ENCODE results near the gene FAM83E. TPM values are rescaled to one million over a fixed set of nuclear protein-coding genes. Genes with fewer than 3 reads are reported as not detected.
A peak's percentile ranks its signal among the peaks of the same experiment; 100 is the strongest.
"Not testable (repeated sequence)": the region's sequence is repeated elsewhere in the genome, so short reads cannot be mapped to it uniquely, and the experiment has no call there.

Gene FAM83E
- total RNA-seq, result not detected
- long read RNA-seq, result 0 reads

- intact Hi-C loops (cut with DNase I), result no loop called here
- no peak for ATAC-seq
Measured at GRCh38 chr19:48614436-48615230, at the start of gene FAM83E. TSS of gene FAM83E (minus strand) at chr19:48615076. CDS start at chr19:48613372, 1,704 bp downstream.

DNA sequence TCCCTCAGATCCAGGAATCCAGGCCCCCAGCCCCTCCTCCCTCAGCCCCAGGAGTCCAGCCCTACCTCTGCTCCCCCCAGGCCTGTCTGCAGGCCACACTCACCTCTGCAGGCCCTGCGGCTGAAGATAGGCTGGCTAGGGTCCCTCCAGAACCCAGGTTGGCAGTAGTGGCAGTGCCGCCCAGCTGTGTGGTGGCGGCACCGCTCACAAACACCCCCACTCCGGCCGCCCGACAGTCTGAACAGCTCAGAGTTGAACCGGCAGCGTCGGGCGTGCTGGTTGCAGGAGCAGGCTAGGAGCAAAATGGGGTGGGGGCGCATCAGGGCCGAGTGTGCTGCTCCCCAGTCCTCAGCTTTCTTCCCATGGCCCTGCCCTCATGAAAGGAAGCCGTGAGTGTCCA lies 49.6 kb upstream of the FAM83E start:
- intact Hi-C loops (cut with DNase I), result no loop called here
- no peak for DNase-seq (ENCODE audit: missing footprints)
- ATAC-seq, result no peak

More at GRCh38 chr19:48614436-48615230, at the start of gene FAM83E:
- DNase-seq (ENCODE audit: missing footprints), result no peak

GRCh38 chr19:48663667-48664066 lies 48.8 kb upstream of the FAM83E start:
- ATAC-seq, result no peak
- intact Hi-C loops (cut with DNase I), result no loop called here

DNA sequence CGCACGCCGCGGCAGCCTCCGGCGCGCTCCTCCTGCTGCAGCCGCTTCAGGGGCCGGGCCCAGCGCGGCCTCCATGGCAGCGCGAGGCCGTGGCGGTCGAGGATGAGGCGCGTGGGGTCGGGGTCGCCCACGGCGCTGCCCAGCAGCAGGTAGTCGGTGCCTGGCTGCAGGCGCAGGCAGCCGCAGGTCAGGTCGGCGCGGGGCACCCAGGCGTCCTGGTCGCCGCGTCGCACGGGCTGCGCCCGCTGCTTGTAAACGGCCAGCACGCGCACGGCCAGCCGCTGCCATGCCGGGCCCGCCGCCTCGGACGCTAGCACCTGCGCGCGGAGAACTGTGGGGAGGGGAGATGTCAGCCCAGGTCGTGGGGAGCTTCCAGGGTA lies 46.8 kb upstream of the FAM83E start:
- intact Hi-C loops (cut with DNase I), result no loop called here
- DNase-seq (ENCODE audit: missing footprints) (no peak), ATAC-seq (no peak)

More at GRCh38 chr19:48663667-48664066, 48.8 kb upstream of the FAM83E start:
- DNase-seq (ENCODE audit: missing footprints), result no peak

DNA sequence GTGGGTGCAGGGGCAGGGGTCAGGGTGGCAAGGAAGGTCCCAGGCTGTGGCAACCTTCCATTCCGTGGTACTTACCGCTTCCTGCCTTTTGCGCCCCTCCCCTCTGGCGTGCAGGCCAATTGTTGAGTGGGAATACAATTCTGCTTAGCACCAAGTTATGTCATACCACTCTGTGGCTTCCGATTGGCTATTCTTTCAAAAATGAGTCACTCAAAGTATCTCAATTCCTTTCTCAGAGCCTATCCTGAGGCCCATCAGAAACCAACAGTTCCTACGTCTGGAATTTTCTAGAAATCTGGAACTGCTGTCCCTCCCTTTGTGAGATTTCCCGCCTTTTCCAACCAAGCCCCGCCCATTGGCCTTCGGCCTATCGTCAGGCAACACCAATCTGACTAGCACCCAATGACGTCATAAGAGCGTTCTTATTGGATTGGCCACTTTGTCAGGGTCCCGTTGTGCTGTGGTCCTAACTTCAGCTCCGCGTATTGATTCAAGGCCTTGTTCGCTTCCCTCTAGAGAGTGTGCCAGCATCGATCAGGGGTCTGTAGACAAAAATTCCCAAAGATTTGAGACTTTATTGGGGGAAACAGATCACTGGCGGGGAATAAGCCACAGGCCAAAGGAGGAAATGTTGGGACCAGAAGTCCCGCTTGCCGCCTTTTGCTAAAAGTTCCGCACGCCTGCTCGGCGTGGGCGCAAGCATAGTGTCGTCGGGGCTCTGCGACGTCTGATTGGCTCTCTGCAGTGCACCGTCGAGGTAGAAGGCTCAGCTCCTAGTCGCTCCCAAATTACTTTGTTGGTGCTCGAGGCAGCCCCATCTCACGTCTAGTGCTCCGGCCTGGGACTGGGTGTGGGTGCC lies 46.2 kb upstream of the FAM83E start:
- DNase-seq (ENCODE audit: missing footprints), result peak; percentile 91
- ATAC-seq, result peak; percentile 88
- intact Hi-C loops (cut with DNase I), result no loop called here

GRCh38 chr19:48659768-48660167 lies 44.9 kb upstream of the FAM83E start:
- intact Hi-C loops (cut with DNase I), result no loop called here
- ATAC-seq, result no peak
- DNase-seq (ENCODE audit: missing footprints), result no peak

DNA sequence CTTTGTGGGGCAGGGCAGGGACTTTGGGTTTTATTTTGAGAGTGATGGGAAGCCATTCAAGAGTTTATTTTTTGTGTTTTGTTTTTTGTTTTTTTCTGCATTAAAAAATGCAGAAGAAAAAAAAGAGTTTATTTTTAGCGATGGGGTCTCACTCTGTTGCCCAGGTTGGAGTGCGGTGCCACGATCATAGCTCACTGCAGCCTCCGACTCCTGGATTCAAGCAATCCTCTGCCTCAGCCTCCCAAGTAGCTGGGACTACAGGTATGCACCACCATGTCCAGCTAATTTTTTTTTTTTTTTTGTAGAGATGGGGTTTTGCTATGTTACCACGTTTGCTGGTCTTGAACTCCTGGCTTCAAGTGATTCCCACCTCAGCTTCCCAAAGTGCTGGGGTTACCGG lies 43.6 kb upstream of the FAM83E start:
- intact Hi-C loops (cut with DNase I), result no loop called here
- DNase-seq (ENCODE audit: missing footprints) (no peak), ATAC-seq (no peak)

DNA sequence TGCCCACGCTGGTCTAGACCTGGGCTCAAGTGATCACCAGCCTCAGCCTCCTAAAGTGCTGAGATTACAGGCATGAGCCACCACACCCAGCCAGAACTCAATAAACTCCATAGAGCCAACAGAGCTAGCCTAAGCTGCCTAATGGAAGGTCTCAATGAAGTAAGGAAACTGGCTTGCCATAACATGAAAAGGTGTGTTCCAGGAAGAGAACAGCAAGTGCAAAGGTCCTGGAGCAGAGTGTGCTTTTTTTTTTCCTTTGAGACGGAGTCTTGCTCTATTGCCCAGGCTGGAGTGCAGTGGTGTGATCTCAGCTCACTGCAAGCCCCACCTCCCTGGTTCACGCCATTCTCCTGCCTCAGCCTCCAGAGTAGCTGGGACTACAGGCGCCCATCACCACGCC lies 43.0 kb upstream of the FAM83E start:
- ATAC-seq; DNase-seq (ENCODE audit: missing footprints); intact Hi-C loops (cut with DNase I): not testable (repeated sequence)

- no peak for ATAC-seq
- intact Hi-C loops (cut with DNase I), result no loop called here
Measured at GRCh38 chr19:48656840-48657474, 42.1 kb upstream of the FAM83E start.

GRCh38 chr19:48654299-48655059 lies 39.6 kb upstream of the FAM83E start:
- DNase-seq (ENCODE audit: missing footprints), result no peak
- intact Hi-C loops (cut with DNase I), result no loop called here
- ATAC-seq, result no peak

More at GRCh38 chr19:48656840-48657474, 42.1 kb upstream of the FAM83E start:
- no peak for DNase-seq (ENCODE audit: missing footprints)

DNA sequence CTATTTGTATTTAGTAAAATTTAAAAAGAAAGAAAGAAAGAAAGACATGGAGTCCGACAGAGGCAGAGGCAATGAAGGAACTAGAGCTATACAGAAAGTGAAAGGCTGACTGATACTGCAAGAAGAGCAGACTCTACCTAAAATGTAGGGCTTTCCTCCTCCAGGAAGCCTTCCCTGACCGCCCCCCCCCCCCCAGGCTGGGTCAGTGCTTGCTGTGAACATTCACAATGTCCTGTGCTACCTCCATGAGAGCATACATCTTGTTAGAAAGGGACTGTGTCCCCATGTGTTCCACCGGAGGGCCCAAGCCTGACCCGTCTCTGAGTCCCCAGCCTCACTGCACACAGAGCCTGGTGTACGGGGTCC lies 36.8 kb upstream of the FAM83E start:
- ATAC-seq, result no peak
- no peak for DNase-seq (ENCODE audit: missing footprints)
- intact Hi-C loops (cut with DNase I), result no loop called here

DNA sequence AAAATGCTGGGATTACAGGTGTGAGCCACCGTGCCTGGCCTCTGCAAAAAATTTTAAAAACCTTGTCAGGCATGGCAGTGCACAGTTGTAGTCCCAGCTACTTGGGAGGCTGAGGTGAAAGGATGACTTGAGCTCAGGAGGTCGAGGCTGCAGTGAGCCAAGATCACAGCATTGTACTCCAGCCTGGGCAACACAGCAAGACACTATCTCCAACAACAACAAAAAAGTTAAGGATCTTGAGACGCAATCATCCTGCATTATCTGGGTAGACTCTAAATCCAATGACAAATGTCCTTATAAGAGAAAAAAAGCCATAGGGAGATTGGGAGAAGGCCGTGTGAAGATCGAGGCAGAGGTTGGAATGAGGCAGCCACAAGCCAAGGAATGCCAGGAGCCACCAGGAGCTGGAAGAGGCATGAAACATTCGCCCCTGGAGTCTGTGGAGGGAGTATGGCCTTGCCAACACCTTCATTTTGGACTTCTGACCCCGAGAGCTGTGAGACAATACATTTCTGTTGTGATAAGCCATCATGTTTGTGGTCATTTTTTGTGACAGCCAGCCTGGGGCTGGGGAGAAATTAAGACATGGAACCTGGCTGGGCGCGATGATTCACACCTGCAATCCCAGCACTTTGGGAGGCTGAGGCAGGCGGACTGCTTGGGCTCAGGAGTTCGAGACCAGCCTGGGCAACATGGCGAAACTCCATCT lies 36.3 kb upstream of the FAM83E start:
- ATAC-seq, result no peak

DNA sequence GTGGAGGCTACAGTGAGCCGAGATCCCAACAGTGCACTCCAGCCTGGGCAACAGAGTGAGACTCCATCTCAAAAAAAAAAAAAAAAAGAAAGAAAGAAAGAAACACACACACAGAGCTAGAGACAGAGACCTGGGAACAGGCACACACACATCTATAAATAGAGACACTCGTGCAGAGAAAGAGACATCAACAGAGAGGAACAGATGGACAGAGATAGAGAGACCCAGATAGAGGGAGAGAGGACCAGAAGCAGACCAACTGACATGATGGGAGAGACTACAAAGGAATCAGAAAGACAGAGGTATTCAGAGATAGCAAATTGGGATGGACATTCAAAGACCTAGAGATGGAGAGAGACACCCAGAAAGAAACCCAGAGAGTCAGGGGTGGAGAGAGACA lies 33.3 kb upstream of the FAM83E start:
- intact Hi-C loops (cut with DNase I), result loop anchor here (5.0 kb wide), 2 partner anchors 134 to 194 kb away; no protein-coding TSS in a partner anchor
- ATAC-seq (no peak), DNase-seq (ENCODE audit: missing footprints) (no peak)

More for the DNA sequence above, 36.3 kb upstream of the FAM83E start:
- DNase-seq (ENCODE audit: missing footprints), result no peak
- intact Hi-C loops (cut with DNase I), result no loop called here

DNA sequence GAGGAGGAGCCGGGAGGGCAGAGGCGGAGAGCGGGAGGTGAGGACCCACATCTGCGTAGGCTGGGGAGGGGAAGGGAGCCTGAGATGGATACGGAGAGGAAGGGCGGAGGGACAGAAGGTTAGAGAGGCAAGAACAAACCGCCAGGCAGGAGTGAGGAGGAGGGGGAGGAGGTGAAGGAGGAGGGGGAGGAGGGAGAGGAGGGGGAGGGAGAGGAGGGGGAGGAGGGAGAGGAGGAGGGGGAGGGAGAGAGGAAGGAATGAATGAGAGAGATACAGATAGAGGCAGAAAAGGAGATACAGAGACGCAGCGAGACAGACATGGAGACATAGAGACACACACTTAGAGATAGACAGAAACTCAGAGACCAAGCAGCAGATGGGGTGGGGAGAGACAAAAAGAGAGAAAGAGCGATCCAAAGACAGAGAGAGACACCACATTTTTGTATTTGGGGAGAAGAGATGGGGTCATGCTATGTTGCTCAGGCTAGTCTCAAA lies 31.9 kb upstream of the FAM83E start:
- intact Hi-C loops (cut with DNase I), result loop anchor here (1.0 to 5.0 kb wide), 3 partner anchors 29 to 196 kb away; no protein-coding TSS in a partner anchor
- DNase-seq (ENCODE audit: missing footprints) (no peak), ATAC-seq (no peak)

DNA sequence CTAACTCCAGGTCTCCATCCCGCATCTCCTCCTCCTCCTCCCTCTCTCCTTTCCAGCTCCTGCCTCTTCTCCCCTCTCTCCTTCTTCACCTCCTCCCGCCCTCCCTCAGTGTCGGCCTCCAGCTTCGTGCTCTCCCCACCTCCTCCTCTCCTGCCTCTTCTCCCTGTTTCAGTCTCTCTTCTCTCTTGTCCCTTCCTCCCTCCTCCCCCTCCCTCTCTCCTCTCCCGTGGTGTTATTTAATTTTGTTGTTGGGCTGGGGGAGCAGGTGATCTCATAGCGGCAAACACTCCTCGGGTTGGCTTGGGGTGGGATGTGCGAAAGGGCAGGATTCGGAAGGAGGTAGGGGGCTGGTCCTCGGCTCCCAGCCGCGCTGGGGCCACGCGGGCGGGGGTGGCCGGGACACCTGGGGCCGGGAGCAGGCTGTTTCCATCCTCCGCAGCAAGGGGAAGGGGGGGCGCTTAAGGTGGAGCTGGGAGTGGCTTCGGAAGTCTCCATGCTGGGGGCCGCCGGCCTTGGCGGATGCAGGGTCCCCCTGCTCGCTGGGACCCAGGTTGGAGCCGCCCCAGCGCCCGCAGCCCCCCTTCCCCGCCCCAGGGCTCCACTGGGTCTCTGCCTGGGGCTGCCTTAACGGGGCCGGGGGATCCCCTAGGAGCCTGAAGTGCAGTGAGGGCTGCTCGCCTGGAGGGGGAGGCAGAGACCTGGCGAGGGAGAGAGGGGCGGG lies 31.3 kb upstream of the FAM83E start, which contains the start of gene CA11:
CA11 (minus strand) TSS at position 187 of the 721 bp plus-strand sequence. CDS start 555 bp downstream, outside the sequence.
- intact Hi-C loops (cut with DNase I), result loop anchor here (1.0 to 5.0 kb wide), 3 partner anchors 29 to 196 kb away; no protein-coding TSS in a partner anchor
- peak; percentile 92 for ATAC-seq
- peak; percentile 87 for DNase-seq (ENCODE audit: missing footprints)

DNA sequence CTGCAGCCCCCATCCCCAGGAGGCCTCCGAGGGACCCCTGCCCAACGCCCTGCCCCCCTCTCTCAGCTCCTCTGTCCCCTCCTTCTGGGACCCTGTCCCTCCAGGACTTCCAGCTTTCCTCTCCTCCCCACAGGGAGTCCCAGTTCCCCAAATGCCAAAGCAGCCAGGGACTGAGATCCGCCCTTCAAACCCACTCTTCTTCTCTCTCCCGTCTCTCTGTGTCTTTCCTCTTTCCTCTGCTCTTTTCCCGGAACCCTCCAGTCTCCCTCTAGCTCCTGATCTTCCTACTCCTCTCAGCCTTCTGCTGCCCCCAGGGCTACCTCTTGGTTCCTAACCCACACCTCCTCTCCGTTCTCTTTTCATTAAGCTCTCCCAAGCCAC lies 30.7 kb upstream of the FAM83E start:
- ATAC-seq (peak; percentile 9), DNase-seq (ENCODE audit: missing footprints) (no peak)
- intact Hi-C loops (cut with DNase I), result loop anchor here (5.0 kb wide), 2 partner anchors 137 to 197 kb away; no protein-coding TSS in a partner anchor

All from Right ventricle myocardium inferior (tissue), 1 donor.